IPS-20b (cell line): ENCODE measurements around the gene NKIRAS1.
"Not testable (repeated sequence)": the region's sequence is repeated elsewhere in the genome, so short reads cannot be mapped to it uniquely, and the experiment has no call there.

Experiments used
- H3K27ac ChIP-seq: one replicate; pipeline ENCODE4 v1.5.1; 2013; ENCODE audit warnings: low read length
- H3K27me3 ChIP-seq: 2 replicates; pipeline ENCODE4 v1.6.1; 2013; ENCODE audit warnings: mild to moderate bottlenecking, low read length, inconsistent platforms; ENCODE audit not compliant: insufficient read depth
- H3K36me3 ChIP-seq: 2 replicates; pipeline ENCODE4 v1.6.1; 2013; ENCODE audit warnings: low read depth, mild to moderate bottlenecking, inconsistent platforms, low read length, moderate library complexity; ENCODE audit not compliant: insufficient read depth
- H3K4me1 ChIP-seq: 2 replicates; pipeline ENCODE4 v1.6.1; 2013; ENCODE audit warnings: mild to moderate bottlenecking, control low read depth, inconsistent platforms, low read length, moderate library complexity; ENCODE audit not compliant: insufficient read depth
- H3K4me3 ChIP-seq: 2 replicates; pipeline ENCODE4 v1.5.1; 2013; ENCODE audit warnings: mild to moderate bottlenecking, low read length, inconsistent platforms
- H3K9ac ChIP-seq: 2 replicates; pipeline ENCODE4 v1.6.1; 2013; ENCODE audit warnings: low read depth, mild to moderate bottlenecking, inconsistent platforms, low read length, moderate library complexity
- H3K9me3 ChIP-seq: 2 replicates; pipeline ENCODE4 v1.6.1; 2013; ENCODE audit warnings: mild to moderate bottlenecking, low read depth, low read length, inconsistent platforms; ENCODE audit not compliant: insufficient read depth

NKIRAS1 gene

GRCh38 chr3:23865595-23866396 is 51.0 kb downstream of the NKIRAS1 start:
- Histone ChIP-seq H3K27ac (no peak overlapping the region), H3K4me3 (no peak overlapping the region)

GRCh38 chr3:23864931-23865330 is 51.9 kb downstream of the NKIRAS1 start:
- Histone ChIP-seq H3K27me3 (no peaks in the 10 kb centered on the region), H3K4me3 (no peak overlapping the region), H3K4me1 (peaks cover 17% of the 10 kb centered on the region), H3K9me3 (no peaks in the 10 kb centered on the region), H3K27ac (no peak overlapping the region), H3K36me3 (no peaks in the 10 kb centered on the region), H3K9ac (0 out of 2 replicates have a peak overlapping the region, but pooled peaks have one; percentile 23)

More at GRCh38 chr3:23865595-23866396, 51.0 kb downstream of the NKIRAS1 start:
- H3K9me3 ChIP-seq: no peaks in the 10 kb centered on the region; the same call in 1 of the 2 replicates
- no peaks in the 10 kb centered on the region for H3K36me3 ChIP-seq
- H3K9ac ChIP-seq: peak overlapping the region; percentile 7; the same call in 1 of the 2 replicates
- no peaks in the 10 kb centered on the region for H3K27me3 ChIP-seq
- H3K4me1 ChIP-seq: peaks cover 17% of the 10 kb centered on the region

- no peak overlapping the region for H3K9ac ChIP-seq
- H3K4me1 ChIP-seq: peaks cover 17% of the 10 kb centered on the region
- no peaks in the 10 kb centered on the region for H3K9me3 ChIP-seq
- H3K27ac ChIP-seq: no peak overlapping the region
- H3K27me3 ChIP-seq: no peaks in the 10 kb centered on the region
- H3K4me3 ChIP-seq: no peak overlapping the region
- no peaks in the 10 kb centered on the region for H3K36me3 ChIP-seq
Observed at GRCh38 chr3:23863060-23863459, 53.7 kb downstream of the NKIRAS1 start.

GRCh38 chr3:23861689-23862088 is 55.1 kb downstream of the NKIRAS1 start:
- H3K27me3 ChIP-seq: no peaks in the 10 kb centered on the region
- H3K9me3 ChIP-seq: no peaks in the 10 kb centered on the region
- peaks cover 19% of the 10 kb centered on the region for H3K4me1 ChIP-seq
- H3K27ac ChIP-seq: no peak overlapping the region
- no peak overlapping the region for H3K4me3 ChIP-seq
- no peak overlapping the region for H3K9ac ChIP-seq
- H3K36me3 ChIP-seq: no peaks in the 10 kb centered on the region

GRCh38 chr3:23859839-23860382 is 56.9 kb downstream of the NKIRAS1 start:
- H3K9ac ChIP-seq: no peak overlapping the region
- H3K4me3 ChIP-seq: no peak overlapping the region
- H3K27ac ChIP-seq: no peak overlapping the region
- H3K4me1 ChIP-seq: peaks cover 2% of the 10 kb centered on the region
- no peaks in the 10 kb centered on the region for H3K9me3 ChIP-seq
- no peaks in the 10 kb centered on the region for H3K36me3 ChIP-seq
- no peaks in the 10 kb centered on the region for H3K27me3 ChIP-seq

- no peaks in the 10 kb centered on the region for H3K27me3 ChIP-seq
- no peaks in the 10 kb centered on the region for H3K9me3 ChIP-seq
- H3K9ac ChIP-seq: no peak overlapping the region
- H3K27ac ChIP-seq: no peak overlapping the region
- no peak overlapping the region for H3K4me3 ChIP-seq
- H3K4me1 ChIP-seq: peaks cover 2% of the 10 kb centered on the region
- no peaks in the 10 kb centered on the region for H3K36me3 ChIP-seq
Observed at GRCh38 chr3:23859012-23859743, 57.6 kb downstream of the NKIRAS1 start.

GRCh38 chr3:23856286-23856685 is 60.5 kb downstream of the NKIRAS1 start:
- no peak overlapping the region for H3K27ac ChIP-seq
- no peak overlapping the region for H3K9ac ChIP-seq

GRCh38 chr3:23849462-23849861 is 67.3 kb downstream of the NKIRAS1 start:
- not testable (repeated sequence) for H3K9me3 ChIP-seq, H3K4me3 ChIP-seq, H3K4me1 ChIP-seq, H3K9ac ChIP-seq, H3K27ac ChIP-seq, H3K27me3 ChIP-seq
- peaks cover 10% of the 10 kb centered on the region for H3K36me3 ChIP-seq

More at GRCh38 chr3:23856286-23856685, 60.5 kb downstream of the NKIRAS1 start:
- peaks cover 9% of the 10 kb centered on the region for H3K36me3 ChIP-seq
- no peaks in the 10 kb centered on the region for H3K9me3 ChIP-seq
- no peaks in the 10 kb centered on the region for H3K27me3 ChIP-seq
- H3K4me3 ChIP-seq: no peak overlapping the region
- H3K4me1 ChIP-seq: peaks cover 2% of the 10 kb centered on the region

- no peak overlapping the region for H3K4me3 ChIP-seq
- no peak overlapping the region for H3K27ac ChIP-seq
- no peaks in the 10 kb centered on the region for H3K9me3 ChIP-seq
- H3K4me1 ChIP-seq: peaks cover 3% of the 10 kb centered on the region
- no peak overlapping the region for H3K9ac ChIP-seq
- H3K27me3 ChIP-seq: no peaks in the 10 kb centered on the region
- 0 out of 2 replicates have a peak, but pooled peaks cover 6% of the 10 kb centered on the region for H3K36me3 ChIP-seq
Observed at GRCh38 chr3:23845326-23846216, 71.2 kb downstream of the NKIRAS1 start.

- Histone ChIP-seq H3K4me1 (peaks cover 13% of the 10 kb centered on the region), H3K9ac (no peak overlapping the region), H3K4me3 (no peak overlapping the region), H3K27me3 (no peaks in the 10 kb centered on the region), H3K36me3 (0 out of 2 replicates have a peak, but pooled peaks cover 6% of the 10 kb centered on the region), H3K27ac (no peak overlapping the region), H3K9me3 (no peaks in the 10 kb centered on the region)
Observed at GRCh38 chr3:23843869-23844268, 72.9 kb downstream of the NKIRAS1 start.
